ENCODE data around the gene IFNAR1.

DNA sequence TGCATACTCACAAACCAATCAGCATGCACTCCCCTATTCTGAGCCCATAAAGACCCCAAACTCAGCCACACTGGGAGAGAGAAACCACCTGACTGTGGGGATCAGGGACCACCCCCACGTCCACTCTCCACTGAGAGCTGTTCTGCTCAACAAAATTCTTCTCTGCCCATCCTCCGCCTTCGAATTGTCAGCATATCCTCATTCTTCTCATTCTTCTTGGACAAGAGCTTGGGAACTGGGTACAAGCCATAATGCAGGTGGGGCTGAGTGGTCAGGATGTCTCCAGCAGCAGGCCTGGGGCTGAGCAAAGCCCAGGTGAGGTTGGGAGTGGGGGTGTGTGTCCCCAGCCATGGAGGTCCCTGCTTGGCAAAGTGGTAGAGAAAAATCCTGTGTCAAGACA is 43.8 kb downstream of the IFNAR1 start:
- TF ChIP-seq, protein P1, sequence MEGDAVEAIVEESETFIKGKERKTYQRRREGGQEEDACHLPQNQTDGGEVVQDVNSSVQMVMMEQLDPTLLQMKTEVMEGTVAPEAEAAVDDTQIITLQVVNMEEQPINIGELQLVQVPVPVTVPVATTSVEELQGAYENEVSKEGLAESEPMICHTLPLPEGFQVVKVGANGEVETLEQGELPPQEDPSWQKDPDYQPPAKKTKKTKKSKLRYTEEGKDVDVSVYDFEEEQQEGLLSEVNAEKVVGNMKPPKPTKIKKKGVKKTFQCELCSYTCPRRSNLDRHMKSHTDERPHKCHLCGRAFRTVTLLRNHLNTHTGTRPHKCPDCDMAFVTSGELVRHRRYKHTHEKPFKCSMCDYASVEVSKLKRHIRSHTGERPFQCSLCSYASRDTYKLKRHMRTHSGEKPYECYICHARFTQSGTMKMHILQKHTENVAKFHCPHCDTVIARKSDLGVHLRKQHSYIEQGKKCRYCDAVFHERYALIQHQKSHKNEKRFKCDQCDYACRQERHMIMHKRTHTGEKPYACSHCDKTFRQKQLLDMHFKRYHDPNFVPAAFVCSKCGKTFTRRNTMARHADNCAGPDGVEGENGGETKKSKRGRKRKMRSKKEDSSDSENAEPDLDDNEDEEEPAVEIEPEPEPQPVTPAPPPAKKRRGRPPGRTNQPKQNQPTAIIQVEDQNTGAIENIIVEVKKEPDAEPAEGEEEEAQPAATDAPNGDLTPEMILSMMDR (IDR thresholded peaks at IDR 0.05; ENCODE audit: low read depth, low read length): no peak
- TF ChIP-seq MYC (IDR thresholded peaks at IDR 0.05; ENCODE audit: low read depth, low read length): no peak

Data from NB4 (cell line).